HG02981 (cell line): ENCODE measurements around the gene YAP1.
"Not testable (repeated sequence)": the region's sequence is repeated elsewhere in the genome, so short reads cannot be mapped to it uniquely, and the experiment has no call there.

ENCODE experiments used
- ATAC-seq: cut with Tn5 transposase; IDR thresholded peaks from one replicate; pipeline ENCODE4 v1.9.1; 2021; ENCODE audit warnings: mild to moderate bottlenecking, moderate library complexity; ENCODE audit not compliant: unreplicated experiment

Gene YAP1

GRCh38 chr11:102196816-102197215 lies 86.6 kb downstream of the YAP1 start:
- no peak for ATAC-seq

GRCh38 chr11:102197670-102198139 lies 87.5 kb downstream of the YAP1 start:
- ATAC-seq: no peak

GRCh38 chr11:102199673-102200072 lies 89.4 kb downstream of the YAP1 start:
- no peak for ATAC-seq

GRCh38 chr11:102200325-102200724 lies 90.1 kb downstream of the YAP1 start:
- not testable (repeated sequence) for ATAC-seq

GRCh38 chr11:102201776-102202175 lies 91.5 kb downstream of the YAP1 start:
- no peak for ATAC-seq

GRCh38 chr11:102202972-102203371 lies 92.7 kb downstream of the YAP1 start:
- no peak for ATAC-seq

- ATAC-seq: no peak
These were observed 93.9 kb downstream of the YAP1 start for GRCh38 chr11:102204174-102204573.

GRCh38 chr11:102205805-102206204 lies 95.6 kb downstream of the YAP1 start:
- ATAC-seq: no peak

- no peak for ATAC-seq
These were observed 98.6 kb downstream of the YAP1 start for GRCh38 chr11:102208835-102209234.

GRCh38 chr11:102214623-102215022 lies 104.4 kb downstream of the YAP1 start:
- ATAC-seq: no peak

- no peak for ATAC-seq
These were observed 106.3 kb downstream of the YAP1 start for GRCh38 chr11:102216433-102217075.

GRCh38 chr11:102220728-102221467 lies 110.7 kb downstream of the YAP1 start:
- no peak for ATAC-seq

- ATAC-seq: no peak
These were observed 113.6 kb downstream of the YAP1 start for GRCh38 chr11:102223859-102224258.

GRCh38 chr11:102225689-102226568 lies 115.7 kb downstream of the YAP1 start:
- ATAC-seq: no peak

- no peak for ATAC-seq
These were observed 116.6 kb downstream of the YAP1 start for GRCh38 chr11:102226702-102227490.

GRCh38 chr11:102229510-102230123 lies 119.4 kb downstream of the YAP1 start:
- no peak for ATAC-seq

- no peak for ATAC-seq
These were observed 119.9 kb downstream of the YAP1 start for GRCh38 chr11:102230186-102230585.

- no peak for ATAC-seq
These were observed 120.7 kb downstream of the YAP1 start for GRCh38 chr11:102230911-102231310.

GRCh38 chr11:102234779-102235439 lies 124.7 kb downstream of the YAP1 start:
- ATAC-seq: no peak
